ENCODE measurements around the gene FLAD1. TPM values are rescaled to one million over a fixed set of nuclear protein-coding genes. Genes with fewer than 3 reads are reported as not detected.
A peak's percentile ranks its signal among the peaks of the same experiment; 100 is the strongest.

Gene FLAD1
- total RNA-seq, 1 experiment from 2014 or later = 97.0 TPM

DNA sequence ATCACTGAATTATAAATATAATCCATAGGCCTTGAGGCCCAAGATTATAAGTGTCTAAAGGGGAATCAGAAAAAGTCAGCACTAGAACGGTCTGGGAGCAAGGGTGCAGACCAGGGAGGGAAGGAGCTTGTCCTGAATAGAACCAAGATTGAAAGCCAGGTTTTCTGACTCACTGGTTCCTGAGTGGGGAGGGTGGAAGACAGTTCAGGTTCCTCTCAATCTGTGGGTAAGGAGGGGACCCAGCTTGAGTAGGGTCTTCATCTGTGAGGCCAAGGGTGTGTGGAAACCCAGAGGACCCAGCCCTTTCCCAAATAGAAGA is 11.1 kb downstream of the FLAD1 start:
- H2AFZ ChIP-seq (ENCODE audit: low read length) = no peak overlapping the region

More for the DNA sequence above, 11.1 kb downstream of the FLAD1 start:
- peaks cover 8 to 20% of the 10 kb centered on the region in 2 experiments for H3K4me1 Mint-ChIP-seq
- no peak overlapping the region for H3K18ac ChIP-seq (ENCODE audit: insufficient read length, low read depth, low read length)
- H3K23ac ChIP-seq (ENCODE audit: insufficient read length, low read depth, low read length) = no peak overlapping the region
- peaks cover 12 to 23% (median 20%) of the 10 kb centered on the region in 3 experiments; a peak in 6 of 7 replicates for H3K36me3 Mint-ChIP-seq (ENCODE audit: insufficient read depth in 1 of 3, low read depth in 3 of 3)
- no peak overlapping the region for H4K8ac ChIP-seq (replicated peaks; ENCODE audit: insufficient read length, low read depth, low read length)
- H3K9me3 Mint-ChIP-seq = peaks cover 0 to 2% of the 10 kb centered on the region in 2 experiments; a peak in 2 of 5 replicates
- no peak overlapping the region for H3K9ac ChIP-seq (ENCODE audit: extremely low read depth, insufficient read length, low read length)
- WGBS (ENCODE audit: extremely low coverage, insufficient read length, low lambda C conversion rate) = no CpG with 5 or more reads among the region's 1 CpG
- no peak overlapping the region for H2AK5ac ChIP-seq (ENCODE audit: insufficient read length, low read length)
- H3K4me3 Mint-ChIP-seq = no peak overlapping the region
- H2BK20ac ChIP-seq (ENCODE audit: low read depth, low read length, poor library complexity, severe bottlenecking) = no peak overlapping the region
- no peak overlapping the region for H3K27ac Mint-ChIP-seq
- H3K27me3 Mint-ChIP-seq (ENCODE audit: low read depth) = peaks cover 3% of the 10 kb centered on the region
- peaks cover 3% of the 10 kb centered on the region for H3K23me2 ChIP-seq (ENCODE audit: insufficient read length, low read depth, low read length, poor library complexity, severe bottlenecking)
- H3K4me2 ChIP-seq (ENCODE audit: insufficient read depth, insufficient read length, low read length) = no peak overlapping the region
- H4K20me1 ChIP-seq (ENCODE audit: control insufficient read depth, insufficient read depth, insufficient read length) = no peaks in the 10 kb centered on the region
- H2BK12ac ChIP-seq (ENCODE audit: insufficient read length, low read depth, low read length) = no peak overlapping the region
- no peak overlapping the region for H3T11ph ChIP-seq (ENCODE audit: low read length)
- H2BK5ac ChIP-seq (ENCODE audit: insufficient read length, low read length) = no peak overlapping the region
- H3K9me3 ChIP-seq (ENCODE audit: control insufficient read depth, low read depth, low read length) = no peaks in the 10 kb centered on the region
- H3K79me1 ChIP-seq (ENCODE audit: insufficient read depth, low read depth, low read length, poor library complexity, severe bottlenecking) = no peaks in the 10 kb centered on the region
- no peaks in the 10 kb centered on the region for H3K27me3 ChIP-seq (ENCODE audit: insufficient read depth, low read length)
- H3K4me1 ChIP-seq (ENCODE audit: insufficient read depth, low read length) = no peaks in the 10 kb centered on the region; the same call in 1 of the 2 replicates
- H3K4ac ChIP-seq (ENCODE audit: low read depth, low read length) = no peak overlapping the region
- H4K91ac ChIP-seq (ENCODE audit: insufficient read length, low read depth, low read length) = no peak overlapping the region
- H2BK15ac ChIP-seq (ENCODE audit: low read depth, low read length) = no peak overlapping the region
- peak; percentile 12 for DNase-seq
- no peak overlapping the region for H3K14ac ChIP-seq (ENCODE audit: insufficient read depth, low read length)
- no peak overlapping the region for H3K56ac ChIP-seq (ENCODE audit: insufficient read length, low read depth, low read length)
- no peak overlapping the region for H3K27ac ChIP-seq (ENCODE audit: insufficient read length, low read depth, low read length)
- H3K79me2 ChIP-seq (ENCODE audit: insufficient read depth, low read length) = no peaks in the 10 kb centered on the region
- no peak overlapping the region for H4K5ac ChIP-seq (ENCODE audit: insufficient read length, low read depth, low read length)
- TF ChIP-seq, protein P1, sequence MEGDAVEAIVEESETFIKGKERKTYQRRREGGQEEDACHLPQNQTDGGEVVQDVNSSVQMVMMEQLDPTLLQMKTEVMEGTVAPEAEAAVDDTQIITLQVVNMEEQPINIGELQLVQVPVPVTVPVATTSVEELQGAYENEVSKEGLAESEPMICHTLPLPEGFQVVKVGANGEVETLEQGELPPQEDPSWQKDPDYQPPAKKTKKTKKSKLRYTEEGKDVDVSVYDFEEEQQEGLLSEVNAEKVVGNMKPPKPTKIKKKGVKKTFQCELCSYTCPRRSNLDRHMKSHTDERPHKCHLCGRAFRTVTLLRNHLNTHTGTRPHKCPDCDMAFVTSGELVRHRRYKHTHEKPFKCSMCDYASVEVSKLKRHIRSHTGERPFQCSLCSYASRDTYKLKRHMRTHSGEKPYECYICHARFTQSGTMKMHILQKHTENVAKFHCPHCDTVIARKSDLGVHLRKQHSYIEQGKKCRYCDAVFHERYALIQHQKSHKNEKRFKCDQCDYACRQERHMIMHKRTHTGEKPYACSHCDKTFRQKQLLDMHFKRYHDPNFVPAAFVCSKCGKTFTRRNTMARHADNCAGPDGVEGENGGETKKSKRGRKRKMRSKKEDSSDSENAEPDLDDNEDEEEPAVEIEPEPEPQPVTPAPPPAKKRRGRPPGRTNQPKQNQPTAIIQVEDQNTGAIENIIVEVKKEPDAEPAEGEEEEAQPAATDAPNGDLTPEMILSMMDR (conservative IDR thresholded peaks at IDR 0.05) = no peak
- no peak overlapping the region for H2BK120ac ChIP-seq (ENCODE audit: low read depth, low read length, poor library complexity, severe bottlenecking)

Data from H9 (cell line).